ENCODE data around the gene RAPGEF4. TPM values are rescaled to one million over a fixed set of nuclear protein-coding genes. Genes with fewer than 3 reads are reported as not detected.

Gene RAPGEF4
- total and polyA plus RNA-seq, 2 of the 4 experiments (the other 2 are of a cell fraction) = 1.7 to 3.2 TPM

DNA sequence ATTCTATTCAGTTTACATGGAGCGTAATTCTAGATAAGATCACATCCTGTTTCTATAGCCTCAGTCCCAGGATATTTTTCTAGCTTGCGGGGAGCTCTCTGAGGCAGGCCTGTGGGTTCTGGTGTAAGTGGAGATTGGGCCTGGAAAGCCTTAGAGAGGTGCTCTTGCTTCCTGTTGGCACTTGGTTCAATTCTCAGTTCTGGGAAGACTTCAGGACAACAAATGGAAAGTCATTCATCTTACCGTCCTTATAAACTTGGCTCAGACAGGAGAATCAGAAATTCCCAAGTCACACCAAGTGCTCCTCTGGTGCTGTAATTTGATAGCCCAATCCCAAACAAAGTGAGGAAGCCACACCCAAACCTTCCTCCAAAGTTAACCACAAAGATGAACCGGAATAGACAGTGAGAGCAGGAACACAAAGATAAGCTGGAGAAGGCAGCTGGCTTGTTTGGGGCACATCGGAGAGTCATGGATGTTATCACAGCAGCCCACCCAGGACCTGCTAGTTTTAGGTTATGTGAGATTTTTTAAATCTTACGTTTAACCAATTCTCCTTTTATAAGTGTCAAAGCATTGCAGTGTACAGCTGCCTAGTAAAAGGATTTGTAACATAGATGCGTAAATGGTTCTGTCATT is 195.7 kb downstream of the RAPGEF4 start:
- BruUV-seq (replicated peaks) = no TSS peak
- Histone ChIP-seq H3K9me1 (ENCODE audit: insufficient read depth, low read length) (no peaks in the 10 kb centered on the region), H2AK9ac (replicated peaks; ENCODE audit: low read depth, low read length, poor library complexity) (no peak overlapping the region), H4K20me1 (ENCODE audit: insufficient read depth, low read length) (peaks cover 3% of the 10 kb centered on the region; the same call in 1 of the 2 replicates), H3K79me1 (ENCODE audit: low read depth in 1 of 2, low read length in 2 of 2) (no peaks in the 10 kb centered on the region), H3K4ac (ENCODE audit: low read depth, low read length) (peak overlapping the region; percentile 17; the same call in 1 of the 2 replicates), H2BK120ac (ENCODE audit: low read depth, low read length) (peak overlapping the region; percentile 67; the same call in 1 of the 2 replicates), H2AK5ac (ENCODE audit: low read depth, low read length) (peak overlapping the region; percentile 48), H3K4me1 (ENCODE audit: control insufficient read depth, insufficient read depth, low read length) (peaks cover 7% of the 10 kb centered on the region), H3K9me3 (ENCODE audit: control insufficient read depth, insufficient read depth, low read length) (no peaks in the 10 kb centered on the region), H4K8ac (ENCODE audit: low read depth in 2 of 2, low read length in 2 of 2) (peak overlapping the region in 1 of 2 experiments; percentile 70; a peak in 2 of 4 replicates), H4K5ac (ENCODE audit: low read depth, low read length) (peak overlapping the region; percentile 69), H3K4me3 (ENCODE audit: insufficient read depth, low read depth, low read length) (no peak overlapping the region), H2BK20ac (ENCODE audit: low read depth, low read length) (peak overlapping the region; percentile 47; the same call in 1 of the 2 replicates), H3K36me3 (ENCODE audit: control insufficient read depth, insufficient read depth, low read length) (no peaks in the 10 kb centered on the region), H3K14ac (replicated peaks; ENCODE audit: low read depth, low read length) (0 out of 2 replicates have a peak overlapping the region, but pooled peaks have one; percentile 1), H3K23ac (ENCODE audit: low read depth, low read length) (0 out of 2 replicates have a peak overlapping the region, but pooled peaks have one; percentile 0), H2BK5ac (ENCODE audit: low read depth, low read length, poor library complexity, severe bottlenecking) (peak overlapping the region; percentile 48), H3K56ac (ENCODE audit: extremely low read depth, insufficient read depth, low read length) (no peak overlapping the region), H3K18ac (ENCODE audit: low read depth, low read length) (peak overlapping the region; percentile 51; the same call in 1 of the 2 replicates), H4K91ac (ENCODE audit: insufficient read depth, low read depth, low read length) (peak overlapping the region; percentile 43; the same call in 1 of the 2 replicates), H2BK15ac (ENCODE audit: low read depth, low read length) (peak overlapping the region; percentile 48; the same call in 2 of the 3 replicates), H3K27ac (ENCODE audit: insufficient read depth, low read length) (peak overlapping the region; percentile 41; the same call in 1 of the 2 replicates), H3K27me3 (ENCODE audit: control insufficient read depth, insufficient read depth, low read length) (no peaks in the 10 kb centered on the region), H2AFZ (replicated peaks; ENCODE audit: low read length, poor library complexity) (peak overlapping the region; percentile 76), H3K4me2 (ENCODE audit: low read depth, low read length) (peak overlapping the region; percentile 82), H3K9ac (ENCODE audit: low read depth, low read length) (peak overlapping the region; percentile 41; the same call in 1 of the 2 replicates)
- TF ChIP-seq MXI1 (IDR thresholded peaks at IDR 0.05; ENCODE audit: borderline replicate concordance, low read depth, low read length) (no peak), RAD21 (IDR thresholded peaks at IDR 0.05; ENCODE audit: low read length) (no peak), MAFK (IDR thresholded peaks at IDR 0.05; ENCODE audit: low read depth, low read length) (no peak), FOS (IDR thresholded peaks at IDR 0.05; ENCODE audit: low read depth, low read length) (no peak), CHD1 (IDR thresholded peaks at IDR 0.05; ENCODE audit: low read depth, low read length) (no peak), POLR2A (IDR thresholded peaks at IDR 0.05; ENCODE audit: low read depth, low read length) (no peak), SMC3 (IDR thresholded peaks at IDR 0.05; ENCODE audit: low read depth, low read length) (no peak), MAZ (IDR thresholded peaks at IDR 0.05; ENCODE audit: borderline replicate concordance, low read depth, low read length) (no peak), CEBPB (IDR thresholded peaks at IDR 0.05; ENCODE audit: low read depth, low read length) (no peak), RFX5 (IDR thresholded peaks at IDR 0.05; ENCODE audit: low read depth, low read length) (no peak)
- TF ChIP-seq, protein P1, sequence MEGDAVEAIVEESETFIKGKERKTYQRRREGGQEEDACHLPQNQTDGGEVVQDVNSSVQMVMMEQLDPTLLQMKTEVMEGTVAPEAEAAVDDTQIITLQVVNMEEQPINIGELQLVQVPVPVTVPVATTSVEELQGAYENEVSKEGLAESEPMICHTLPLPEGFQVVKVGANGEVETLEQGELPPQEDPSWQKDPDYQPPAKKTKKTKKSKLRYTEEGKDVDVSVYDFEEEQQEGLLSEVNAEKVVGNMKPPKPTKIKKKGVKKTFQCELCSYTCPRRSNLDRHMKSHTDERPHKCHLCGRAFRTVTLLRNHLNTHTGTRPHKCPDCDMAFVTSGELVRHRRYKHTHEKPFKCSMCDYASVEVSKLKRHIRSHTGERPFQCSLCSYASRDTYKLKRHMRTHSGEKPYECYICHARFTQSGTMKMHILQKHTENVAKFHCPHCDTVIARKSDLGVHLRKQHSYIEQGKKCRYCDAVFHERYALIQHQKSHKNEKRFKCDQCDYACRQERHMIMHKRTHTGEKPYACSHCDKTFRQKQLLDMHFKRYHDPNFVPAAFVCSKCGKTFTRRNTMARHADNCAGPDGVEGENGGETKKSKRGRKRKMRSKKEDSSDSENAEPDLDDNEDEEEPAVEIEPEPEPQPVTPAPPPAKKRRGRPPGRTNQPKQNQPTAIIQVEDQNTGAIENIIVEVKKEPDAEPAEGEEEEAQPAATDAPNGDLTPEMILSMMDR (conservative IDR thresholded peaks at IDR 0.05; ENCODE audit: low read depth, low read length) = no peak
- CTCF ChIA-PET = interaction anchor here (0.6 to 3.5 kb wide), 27 partner anchors 8 to 1435 kb away, joined by 3 to 34 read pairs (median 3); no protein-coding TSS in a partner anchor
- peak; percentile 75 for DNase-seq
- ATAC-seq (ENCODE audit: low read depth) = peak; percentile 46
- dilution Hi-C loops (cut with HindIII; ENCODE audit: low sequenced_read_pairs, unreplicated experiment) (no loop called here), in situ Hi-C loops (cut with MboI; ENCODE audit: low sequenced_read_pairs) (loop anchor here (5.0 kb wide), 1 partner anchor 119 kb away; no protein-coding TSS in a partner anchor), intact Hi-C loops (cut with micrococcal nuclease) (loop anchor here (5.0 to 10.0 kb wide), 2 partner anchors 91 to 337 kb away; no protein-coding TSS in a partner anchor)
- POLR2A ChIA-PET (ENCODE audit: unreplicated experiment) = no interaction called here
- WGBS, 2 experiments (ENCODE audit: extremely low coverage in 2 of 2, insufficient read length in 1 of 2) = no CpG with 5 or more reads among the region's 7 CpGs

Measured in IMR-90 (cell line).